HepG2 (cell line): ENCODE results near the gene ZNF792. TPM values are rescaled to one million over a fixed set of nuclear protein-coding genes. Genes with fewer than 3 reads are reported as not detected.

Experiments used
- ATF6 ChIP-seq: sonication (generic); formaldehyde crosslinking; conservative IDR thresholded peaks from 2 replicates; pipeline ENCODE4 v1.4.0; 2020; ENCODE audit warnings: missing genetic modification reagents
- HNRNPK ChIP-seq: fragments of 200-400 bp; formaldehyde crosslinking; IDR thresholded peaks from 2 replicates; pipeline ENCODE4 v1.6.1; 2018; ENCODE audit warnings: low read length, low read depth, moderate library complexity, mild to moderate bottlenecking; ENCODE audit not compliant: poor library complexity, severe bottlenecking
- HOXD1 ChIP-seq: sonication (generic); formaldehyde crosslinking; IDR thresholded peaks from 2 replicates; pipeline ENCODE4 v1.5.0; 2020; ENCODE audit warnings: missing genetic modification reagents
- KLF11 ChIP-seq: IDR thresholded peaks from 2 replicates; pipeline ENCODE4 v1.6.1; 2016; ENCODE audit warnings: missing compliant biosample characterization
- MEF2D ChIP-seq: sonication (generic); formaldehyde crosslinking; IDR thresholded peaks from 2 replicates; pipeline ENCODE4 v1.5.1; 2020; ENCODE audit warnings: mild to moderate bottlenecking, missing genetic modification reagents
- MEIS2 ChIP-seq: sonication (generic); formaldehyde crosslinking; IDR thresholded peaks from 2 replicates; pipeline ENCODE4 v1.9.0; 2021; ENCODE audit warnings: mild to moderate bottlenecking, missing genetic modification reagents
- PHB2 ChIP-seq: fragments of 450-650 bp; IDR thresholded peaks from 2 replicates; pipeline ENCODE4 v1.6.1; 2018; ENCODE audit not compliant: partially characterized antibody
- POLR2A ChIP-seq, 2 experiments: IDR thresholded peaks; 2 replicates each; pipeline ENCODE4 v1.6.1; 2011; ENCODE audit warnings: low read depth in 2 of 2, low read length in 2 of 2, mild to moderate bottlenecking in 1 of 2, moderate library complexity in 1 of 2; ENCODE audit not compliant: insufficient read depth in 1 of 2
- REL ChIP-seq: sonication (generic); formaldehyde crosslinking; conservative IDR thresholded peaks from 2 replicates; pipeline ENCODE4 v1.8.0; 2022; ENCODE audit warnings: mild to moderate bottlenecking, missing genetic modification reagents, moderate library complexity
- RORA ChIP-seq: sonication (generic); formaldehyde crosslinking; IDR thresholded peaks from 2 replicates; pipeline ENCODE4 v1.5.0; 2020; ENCODE audit warnings: mild to moderate bottlenecking, missing genetic modification reagents, moderate library complexity
- TFAP4 ChIP-seq: sonication (generic); IDR thresholded peaks from 2 replicates; pipeline ENCODE4 v1.6.1; 2016; ENCODE audit warnings: low read depth, borderline replicate concordance
- TFDP1 ChIP-seq: IDR thresholded peaks from 2 replicates; pipeline ENCODE4 v1.6.1; 2016; ENCODE audit warnings: missing compliant biosample characterization, missing genetic modification reagents, borderline replicate concordance
- USF2 ChIP-seq, 2 experiments: sonication (generic) in 1 of 2; formaldehyde crosslinking in 1 of 2; IDR thresholded peaks; 2 replicates each; pipeline versions ENCODE4 v1.5.1 to v1.6.1; 2011 to 2020; ENCODE audit warnings: borderline replicate concordance in 1 of 2, low read depth in 1 of 2, low read length in 1 of 2, mild to moderate bottlenecking in 1 of 2, missing genetic modification reagents in 1 of 2, moderate library complexity in 1 of 2
- ZFP37 ChIP-seq: sonication (generic); formaldehyde crosslinking; IDR thresholded peaks from 2 replicates; pipeline ENCODE4 v1.4.0; 2020; ENCODE audit warnings: missing genetic modification reagents, borderline replicate concordance
- ZNF431 ChIP-seq: sonication (generic); formaldehyde crosslinking; IDR thresholded peaks from 2 replicates; pipeline ENCODE4 v1.9.0; 2022; ENCODE audit warnings: missing genetic modification reagents, low read depth, mild to moderate bottlenecking, borderline replicate concordance
- ZNF777 ChIP-seq: sonication (generic); formaldehyde crosslinking; IDR thresholded peaks from 2 replicates; pipeline ENCODE4 v1.4.0; 2020; ENCODE audit warnings: missing genetic modification reagents
- polyA plus RNA-seq, 8 experiments: library from polyadenylated mRNA; depleted of rRNA in 3 of 8; stranded (reverse) in 7 of 8; unstranded in 1 of 8; fragments of >200 nt; fragmentation: Illumina TruSeq in 4 of 8; extraction: Trizol in 4 of 8; gene quantifications; 2 replicates each; pipeline versions ENCODE4 v1.2.1 to v1.2.3, GENCODE V29; 2011 to 2016; ENCODE audit warnings: low read depth in 4 of 8, missing spikeins in 1 of 8, mixed read lengths in 1 of 8; ENCODE audit not compliant: insufficient read depth in 1 of 8
- total RNA-seq, 5 experiments: library from RNA; depleted of rRNA; stranded (reverse); fragments of >200 nt; fragmentation: Illumina TruSeq; extraction: Trizol; gene quantifications; 2 replicates each; pipeline ENCODE4 v1.2.3, GENCODE V29; 2016; ENCODE audit warnings: low read depth in 1 of 5
- TF ChIP-seq, protein P1 (sequence below): IDR thresholded peaks from 2 replicates; pipeline ENCODE4 v1.6.1; 2016; ENCODE audit warnings: low read depth, missing genetic modification reagents, missing compliant biosample characterization

The ZNF792 gene
- total and polyA plus RNA-seq, 2 of the 13 experiments (the other 11 are each of a cell fraction or from before 2014, with no cell fraction given), result 5.5 to 11.5 TPM

GRCh38 chr19:35006342-35006998 is 42.4 kb upstream of the ZNF792 start (continued):
- TF ChIP-seq TFAP4, result peak; percentile 78; the same call in 1 of the 2 replicates
- TF ChIP-seq HNRNPK, result no peak
- no peak for TF ChIP-seq ZNF431
- TF ChIP-seq MEIS2 (CRISPR knock-in tag), result peak; percentile 94
- TF ChIP-seq USF2 (IDR thresholded peaks at IDR 0.05; ENCODE audit: low read depth, low read length), result no peak
- no peak for TF ChIP-seq USF2 (CRISPR knock-in tag; IDR thresholded peaks at IDR 0.05; ENCODE audit: borderline replicate concordance)
- TF ChIP-seq ZFP37 (CRISPR knock-in tag), result no peak; the same call in 1 of the 2 replicates
- TF ChIP-seq KLF11 (CRISPR knock-in tag), result 0 out of 2 replicates have a peak, but pooled peaks have one; percentile 46
- TF ChIP-seq ZNF777 (CRISPR knock-in tag), result no peak
- no peak for TF ChIP-seq REL (CRISPR knock-in tag)
- TF ChIP-seq POLR2A (IDR thresholded peaks at IDR 0.05; ENCODE audit: insufficient read depth in 1 of 2, low read depth in 2 of 2, low read length in 2 of 2), result peak in 1 of 2 experiments; percentile 43; a peak in 2 of 4 replicates
- TF ChIP-seq ATF6, result no peak
- TF ChIP-seq RORA (CRISPR knock-in tag), result no peak
- TF ChIP-seq, protein P1, sequence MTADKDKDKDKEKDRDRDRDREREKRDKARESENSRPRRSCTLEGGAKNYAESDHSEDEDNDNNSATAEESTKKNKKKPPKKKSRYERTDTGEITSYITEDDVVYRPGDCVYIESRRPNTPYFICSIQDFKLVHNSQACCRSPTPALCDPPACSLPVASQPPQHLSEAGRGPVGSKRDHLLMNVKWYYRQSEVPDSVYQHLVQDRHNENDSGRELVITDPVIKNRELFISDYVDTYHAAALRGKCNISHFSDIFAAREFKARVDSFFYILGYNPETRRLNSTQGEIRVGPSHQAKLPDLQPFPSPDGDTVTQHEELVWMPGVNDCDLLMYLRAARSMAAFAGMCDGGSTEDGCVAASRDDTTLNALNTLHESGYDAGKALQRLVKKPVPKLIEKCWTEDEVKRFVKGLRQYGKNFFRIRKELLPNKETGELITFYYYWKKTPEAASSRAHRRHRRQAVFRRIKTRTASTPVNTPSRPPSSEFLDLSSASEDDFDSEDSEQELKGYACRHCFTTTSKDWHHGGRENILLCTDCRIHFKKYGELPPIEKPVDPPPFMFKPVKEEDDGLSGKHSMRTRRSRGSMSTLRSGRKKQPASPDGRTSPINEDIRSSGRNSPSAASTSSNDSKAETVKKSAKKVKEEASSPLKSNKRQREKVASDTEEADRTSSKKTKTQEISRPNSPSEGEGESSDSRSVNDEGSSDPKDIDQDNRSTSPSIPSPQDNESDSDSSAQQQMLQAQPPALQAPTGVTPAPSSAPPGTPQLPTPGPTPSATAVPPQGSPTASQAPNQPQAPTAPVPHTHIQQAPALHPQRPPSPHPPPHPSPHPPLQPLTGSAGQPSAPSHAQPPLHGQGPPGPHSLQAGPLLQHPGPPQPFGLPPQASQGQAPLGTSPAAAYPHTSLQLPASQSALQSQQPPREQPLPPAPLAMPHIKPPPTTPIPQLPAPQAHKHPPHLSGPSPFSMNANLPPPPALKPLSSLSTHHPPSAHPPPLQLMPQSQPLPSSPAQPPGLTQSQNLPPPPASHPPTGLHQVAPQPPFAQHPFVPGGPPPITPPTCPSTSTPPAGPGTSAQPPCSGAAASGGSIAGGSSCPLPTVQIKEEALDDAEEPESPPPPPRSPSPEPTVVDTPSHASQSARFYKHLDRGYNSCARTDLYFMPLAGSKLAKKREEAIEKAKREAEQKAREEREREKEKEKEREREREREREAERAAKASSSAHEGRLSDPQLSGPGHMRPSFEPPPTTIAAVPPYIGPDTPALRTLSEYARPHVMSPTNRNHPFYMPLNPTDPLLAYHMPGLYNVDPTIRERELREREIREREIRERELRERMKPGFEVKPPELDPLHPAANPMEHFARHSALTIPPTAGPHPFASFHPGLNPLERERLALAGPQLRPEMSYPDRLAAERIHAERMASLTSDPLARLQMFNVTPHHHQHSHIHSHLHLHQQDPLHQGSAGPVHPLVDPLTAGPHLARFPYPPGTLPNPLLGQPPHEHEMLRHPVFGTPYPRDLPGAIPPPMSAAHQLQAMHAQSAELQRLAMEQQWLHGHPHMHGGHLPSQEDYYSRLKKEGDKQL (CRISPR knock-in tag), result peak; percentile 98
- TF ChIP-seq HOXD1 (CRISPR knock-in tag), result peak; percentile 86
- TF ChIP-seq MEF2D, result peak; percentile 89
- peak; percentile 35; the same call in 1 of the 2 replicates for TF ChIP-seq TFDP1 (CRISPR knock-in tag)
- no peak for TF ChIP-seq PHB2
